Testis (tissue), 3 donors: ENCODE results near the gene SWAP70. TPM values are rescaled to one million over a fixed set of nuclear protein-coding genes. Genes with fewer than 3 reads are reported as not detected.

Experiments used
- DNase-seq: peaks from one replicate; pipeline ENCODE4 v3.0.0-alpha.2; 2019
- H3K27ac ChIP-seq, 2 donors: fragments of 200-600 bp; sonication (generic); one replicate each; pipeline ENCODE4 v1.5.1; 2019
- H3K27me3 ChIP-seq: fragments of 200-600 bp; sonication (generic); one replicate; pipeline ENCODE4 v1.5.1; 2019
- H3K36me3 ChIP-seq: fragments of 200-600 bp; sonication (generic); one replicate; pipeline ENCODE4 v1.5.1; 2017; ENCODE audit warnings: low read depth; ENCODE audit errors: missing control alignments
- H3K4me1 ChIP-seq: fragments of 200-600 bp; sonication (generic); one replicate; pipeline ENCODE4 v1.5.1; 2019
- H3K4me3 ChIP-seq, 2 donors: fragments of 200-600 bp; sonication (generic); one replicate each; pipeline ENCODE4 v1.5.1; 2017 to 2019
- H3K9me3 ChIP-seq: fragments of 200-600 bp; sonication (generic); one replicate; pipeline ENCODE4 v1.5.1; 2017
- CTCF ChIP-seq, 3 experiments: fragments of 450-650 bp in 2 of 3; fragments of 200-600 bp in 1 of 3; sonication (generic) in 1 of 3; IDR thresholded peaks; one replicate each; pipeline ENCODE4 v1.5.1; 2016 to 2019; ENCODE audit warnings: antibody characterized with exemption in 3 of 3, mild to moderate bottlenecking in 2 of 3, moderate library complexity in 1 of 3
- POLR2A ChIP-seq: fragments of 450-650 bp; IDR thresholded peaks from one replicate; pipeline ENCODE4 v1.6.1; 2017; ENCODE audit warnings: antibody characterized with exemption, mild to moderate bottlenecking, moderate library complexity
- WGBS, 2 donors: methylation state at CpG; one replicate each; pipeline ENCODE4 v1.1.5; 2018; 5-methylcytosine and 5-hydroxymethylcytosine counted together
- intact Hi-C: fragments of 100-400 bp; cut with DNase I; formaldehyde crosslinking; loops from one replicate; pipeline ENCODE4 v1.15.1; 2023; ENCODE audit warnings: low total_unique reads
- polyA plus RNA-seq: library from polyadenylated mRNA; stranded (reverse); fragments of 350-450 nt; fragmentation: Illumina TruSeq; extraction: RNeasy Lipid Tissue Mini Kit (QIAGEN cat#74804); gene quantifications from one replicate; pipeline ENCODE4 v1.2.3, GENCODE V29; 2014; ENCODE audit warnings: low read depth, low replicate concordance; ENCODE audit not compliant: insufficient read depth
- total RNA-seq, 2 donors: library from RNA; depleted of rRNA; stranded (reverse); fragments of >200 nt; gene quantifications; one replicate each; pipeline ENCODE4 v1.2.3, GENCODE V29; 2016

The SWAP70 gene
- total and polyA plus RNA-seq, 3 donors from 2014 or later, result 10.2 to 14.7 (median 10.5) TPM

GRCh38 chr11:9643751-9644150, 20.1 kb upstream of the SWAP70 start:
- intact Hi-C loops, result no loop called here
- no peak overlapping the region for H3K27ac ChIP-seq
- 81 to 87% methylated on average over 3 of the region's 3 CpGs for whole genome bisulfite sequencing, 2 donors
- no peak for TF ChIP-seq CTCF (IDR thresholded peaks at IDR 0.05)
- no peak for TF ChIP-seq POLR2A
- H3K27me3 ChIP-seq, result no peaks in the 10 kb centered on the region
- H3K36me3 ChIP-seq, result no peaks in the 10 kb centered on the region
- DNase-seq, result no peak
- H3K4me3 ChIP-seq, result no peak overlapping the region
- no peaks in the 10 kb centered on the region for H3K9me3 ChIP-seq
- H3K4me1 ChIP-seq, result peaks cover 8% of the 10 kb centered on the region

GRCh38 chr11:9645881-9646280, 18.0 kb upstream of the SWAP70 start:
- no peak overlapping the region for H3K4me3 ChIP-seq
- 92 to 100% methylated on average over 1 of the region's 1 CpG for WGBS, 2 donors
- TF ChIP-seq CTCF (IDR thresholded peaks at IDR 0.05) (no peak), POLR2A (no peak)

GRCh38 chr11:9646324-9646723, 17.6 kb upstream of the SWAP70 start:
- DNase-seq, result no peak
- no peaks in the 10 kb centered on the region for H3K36me3 ChIP-seq
- H3K9me3 ChIP-seq, result no peaks in the 10 kb centered on the region
- no peak overlapping the region for H3K27ac ChIP-seq
- no peak overlapping the region for H3K4me3 ChIP-seq
- no peaks in the 10 kb centered on the region for H3K4me1 ChIP-seq
- no peaks in the 10 kb centered on the region for H3K27me3 ChIP-seq
- 92 to 93% methylated on average over 4 of the region's 4 CpGs for WGBS, 2 donors
- no peak for TF ChIP-seq CTCF (IDR thresholded peaks at IDR 0.05)
- TF ChIP-seq POLR2A, result no peak
- intact Hi-C loops, result no loop called here

More at GRCh38 chr11:9645881-9646280, 18.0 kb upstream of the SWAP70 start:
- H3K4me1 ChIP-seq, result no peaks in the 10 kb centered on the region
- no peak for DNase-seq
- no peaks in the 10 kb centered on the region for H3K36me3 ChIP-seq
- intact Hi-C loops, result no loop called here
- H3K9me3 ChIP-seq, result no peaks in the 10 kb centered on the region
- H3K27ac ChIP-seq, result no peak overlapping the region
- H3K27me3 ChIP-seq, result no peaks in the 10 kb centered on the region

DNA sequence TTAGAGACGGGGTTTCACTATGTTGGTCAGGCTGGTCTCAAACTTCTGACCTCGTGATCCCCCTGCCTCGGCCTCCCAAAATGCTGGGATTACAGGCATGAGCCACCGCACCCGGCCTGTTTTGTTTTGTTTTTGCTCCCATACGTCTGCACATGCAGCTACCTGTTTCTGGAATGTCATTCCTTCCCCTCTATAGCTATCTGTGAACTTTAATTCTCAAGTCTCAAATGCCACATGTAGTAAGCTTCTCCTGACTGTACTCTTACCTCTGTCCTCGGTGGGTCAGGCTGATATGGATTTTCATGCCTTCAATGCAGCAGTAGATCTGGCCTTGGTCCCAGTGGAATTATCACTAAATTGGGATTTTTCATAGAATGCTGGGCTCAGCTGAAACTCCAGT, 12.4 kb upstream of the SWAP70 start:
- no peak for TF ChIP-seq POLR2A
- no peaks in the 10 kb centered on the region for H3K27me3 ChIP-seq
- no peak overlapping the region for H3K27ac ChIP-seq
- intact Hi-C loops, result no loop called here
- H3K36me3 ChIP-seq, result no peaks in the 10 kb centered on the region
- no peaks in the 10 kb centered on the region for H3K9me3 ChIP-seq
- no peak overlapping the region for H3K4me3 ChIP-seq
- no peaks in the 10 kb centered on the region for H3K4me1 ChIP-seq
- 79 to 86% methylated on average over 7 of the region's 7 CpGs for WGBS, 2 donors
- DNase-seq, result no peak

GRCh38 chr11:9651899-9652748, 11.8 kb upstream of the SWAP70 start:
- H3K36me3 ChIP-seq, result no peaks in the 10 kb centered on the region
- no peak for DNase-seq
- H3K9me3 ChIP-seq, result no peaks in the 10 kb centered on the region
- intact Hi-C loops, result no loop called here
- H3K27me3 ChIP-seq, result no peaks in the 10 kb centered on the region
- H3K27ac ChIP-seq, result no peak overlapping the region
- TF ChIP-seq POLR2A (no peak), CTCF (IDR thresholded peaks at IDR 0.05) (no peak)
- H3K4me1 ChIP-seq, result no peaks in the 10 kb centered on the region
- H3K4me3 ChIP-seq, result no peak overlapping the region
